GM13977 (cell line): ENCODE measurements around the gene CMIP.

ENCODE experiments used
- DNase-seq: peaks from one replicate; pipeline ENCODE4 v3.0.0; 2012; ENCODE audit warnings: low spot score
- in situ Hi-C: fragments of 300-500 bp; cut with MboI; formaldehyde crosslinking; loops from one replicate; pipeline ENCODE4 v1.12.0; 2022; ENCODE audit warnings: low sequenced_read_pairs, low pct_unique_long_range_greater_than_20kb, mixed read lengths, inconsistent platforms; ENCODE audit not compliant: unreplicated experiment
- TF ChIP-seq, protein P1 (sequence below): IDR thresholded peaks from 2 replicates; pipeline ENCODE4 v1.5.1; 2012; ENCODE audit warnings: mild to moderate bottlenecking, control low read depth; ENCODE audit not compliant: insufficient read depth; ENCODE audit errors: extremely low read depth, missing control alignments

Gene CMIP

DNA sequence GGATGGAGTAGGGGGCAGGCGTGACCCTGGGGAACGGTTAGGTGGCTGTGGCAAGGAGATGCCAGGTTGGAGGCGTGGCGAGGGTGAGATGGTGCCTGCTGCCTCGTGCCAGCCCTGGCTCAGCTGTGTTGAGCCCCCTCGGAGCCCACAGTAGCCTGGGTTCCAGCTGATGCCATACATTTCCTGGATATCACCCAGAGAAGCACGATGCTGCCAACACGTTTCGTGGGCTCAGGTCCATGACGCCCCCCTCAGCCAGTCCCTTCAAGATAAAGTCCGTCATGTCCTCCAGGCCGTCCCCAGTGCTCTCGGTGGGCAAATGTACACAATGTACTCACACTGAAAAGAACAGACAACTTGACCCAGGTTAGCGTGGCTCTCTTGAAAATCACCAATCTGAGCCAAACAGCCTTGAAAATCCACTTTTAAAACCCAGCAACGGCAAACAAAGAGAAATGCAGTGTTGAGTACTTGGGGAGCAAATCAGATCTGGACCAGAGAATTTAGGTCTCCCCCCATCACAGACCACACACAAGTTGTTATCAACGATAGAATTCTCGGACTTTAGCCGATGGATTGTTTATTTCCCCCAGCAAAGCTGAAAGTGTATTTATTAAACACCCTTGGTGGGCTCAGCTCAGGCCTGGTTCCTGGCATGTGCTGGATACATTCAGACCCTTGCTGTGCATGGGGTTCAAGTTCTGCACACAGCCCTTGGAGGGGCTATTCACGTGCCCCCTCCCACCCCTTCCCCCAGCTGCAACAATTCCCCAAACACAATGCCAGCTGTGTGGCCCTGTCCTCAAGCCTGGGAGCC, 231.7 kb downstream of the CMIP start:
- in situ Hi-C loops: no loop called here

DNA sequence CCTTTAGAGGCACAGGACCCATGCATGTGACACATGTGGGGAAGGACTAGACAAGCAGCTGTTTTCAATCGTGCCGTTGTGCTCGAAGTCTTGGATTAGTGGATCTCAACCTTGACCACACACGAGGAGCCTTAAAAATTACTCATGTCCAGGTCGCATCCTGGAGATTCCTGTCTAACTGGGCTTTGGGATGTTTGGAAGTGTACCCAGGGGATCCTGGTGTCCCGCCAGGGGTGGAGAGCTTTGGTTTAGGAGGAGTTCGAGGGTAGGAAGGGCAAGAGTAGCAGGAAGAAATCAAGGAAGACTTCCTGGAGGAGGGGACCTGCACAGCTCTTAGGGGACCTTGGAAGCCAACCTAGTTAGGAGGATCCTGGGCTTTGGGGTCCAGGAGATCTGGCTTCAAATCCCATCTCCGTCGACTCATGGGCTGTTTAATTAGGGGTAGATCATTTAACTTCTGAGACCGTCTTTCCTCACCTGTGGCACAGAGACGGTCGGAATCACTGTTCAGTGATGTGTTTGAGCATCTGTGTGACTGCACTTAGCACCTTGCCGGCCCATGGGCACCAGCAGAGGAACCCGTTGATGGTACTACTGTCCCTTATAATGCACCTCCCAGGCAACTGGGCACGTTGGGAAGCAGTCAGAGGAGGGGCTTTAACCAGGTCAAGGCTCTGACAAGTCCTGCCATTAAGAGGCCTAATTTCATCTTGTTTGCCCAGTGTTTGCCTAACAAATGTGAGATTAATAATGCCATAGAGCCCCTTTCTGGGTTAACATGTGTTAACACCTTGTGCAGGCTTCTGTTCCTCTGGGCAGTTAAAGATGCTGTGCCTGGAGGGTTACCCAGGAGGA, 232.5 kb downstream of the CMIP start:
- no peak for DNase-seq
- in situ Hi-C loops: no loop called here
- TF ChIP-seq, protein P1, sequence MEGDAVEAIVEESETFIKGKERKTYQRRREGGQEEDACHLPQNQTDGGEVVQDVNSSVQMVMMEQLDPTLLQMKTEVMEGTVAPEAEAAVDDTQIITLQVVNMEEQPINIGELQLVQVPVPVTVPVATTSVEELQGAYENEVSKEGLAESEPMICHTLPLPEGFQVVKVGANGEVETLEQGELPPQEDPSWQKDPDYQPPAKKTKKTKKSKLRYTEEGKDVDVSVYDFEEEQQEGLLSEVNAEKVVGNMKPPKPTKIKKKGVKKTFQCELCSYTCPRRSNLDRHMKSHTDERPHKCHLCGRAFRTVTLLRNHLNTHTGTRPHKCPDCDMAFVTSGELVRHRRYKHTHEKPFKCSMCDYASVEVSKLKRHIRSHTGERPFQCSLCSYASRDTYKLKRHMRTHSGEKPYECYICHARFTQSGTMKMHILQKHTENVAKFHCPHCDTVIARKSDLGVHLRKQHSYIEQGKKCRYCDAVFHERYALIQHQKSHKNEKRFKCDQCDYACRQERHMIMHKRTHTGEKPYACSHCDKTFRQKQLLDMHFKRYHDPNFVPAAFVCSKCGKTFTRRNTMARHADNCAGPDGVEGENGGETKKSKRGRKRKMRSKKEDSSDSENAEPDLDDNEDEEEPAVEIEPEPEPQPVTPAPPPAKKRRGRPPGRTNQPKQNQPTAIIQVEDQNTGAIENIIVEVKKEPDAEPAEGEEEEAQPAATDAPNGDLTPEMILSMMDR: no peak

More for the DNA sequence above, 231.7 kb downstream of the CMIP start:
- TF ChIP-seq, protein P1: no peak
- no peak for DNase-seq

DNA sequence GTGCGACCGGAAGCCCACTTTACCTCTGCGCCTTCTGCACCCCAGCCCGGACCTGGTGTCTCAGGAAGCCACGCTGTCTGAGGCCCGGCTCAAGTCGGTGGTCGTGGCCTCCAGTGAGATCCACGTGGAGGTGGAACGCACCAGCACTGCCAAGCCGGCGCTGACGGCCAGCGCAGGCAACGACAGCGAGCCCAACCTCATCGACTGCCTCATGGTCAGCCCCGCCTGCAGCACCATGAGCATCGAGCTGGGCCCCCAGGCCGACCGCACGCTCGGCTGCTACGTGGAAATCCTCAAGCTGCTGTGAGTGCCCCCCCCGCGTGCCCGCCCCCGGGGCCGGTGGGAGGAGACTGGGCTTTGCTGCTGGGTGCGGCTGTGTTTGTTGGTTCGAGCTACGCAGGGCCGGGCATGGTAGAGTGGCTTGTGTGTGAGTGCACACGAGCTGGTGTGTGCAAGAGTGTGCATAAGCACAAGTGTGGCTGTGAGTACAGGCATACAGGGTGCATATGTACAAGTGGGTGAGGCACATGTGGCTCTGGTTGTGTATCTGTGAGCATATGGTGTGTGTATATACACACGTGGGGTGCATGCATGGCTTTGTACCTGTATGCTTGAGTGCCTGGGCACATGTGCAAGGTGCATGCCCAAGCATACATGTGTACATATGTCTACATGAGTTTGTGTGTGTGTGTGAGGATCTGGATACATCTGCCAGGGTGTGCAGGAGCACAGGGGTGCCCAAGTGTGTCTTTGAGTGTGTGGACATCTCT, 233.9 kb downstream of the CMIP start:
- DNase-seq: no peak
- in situ Hi-C loops: no loop called here
- TF ChIP-seq, protein P1: no peak

DNA sequence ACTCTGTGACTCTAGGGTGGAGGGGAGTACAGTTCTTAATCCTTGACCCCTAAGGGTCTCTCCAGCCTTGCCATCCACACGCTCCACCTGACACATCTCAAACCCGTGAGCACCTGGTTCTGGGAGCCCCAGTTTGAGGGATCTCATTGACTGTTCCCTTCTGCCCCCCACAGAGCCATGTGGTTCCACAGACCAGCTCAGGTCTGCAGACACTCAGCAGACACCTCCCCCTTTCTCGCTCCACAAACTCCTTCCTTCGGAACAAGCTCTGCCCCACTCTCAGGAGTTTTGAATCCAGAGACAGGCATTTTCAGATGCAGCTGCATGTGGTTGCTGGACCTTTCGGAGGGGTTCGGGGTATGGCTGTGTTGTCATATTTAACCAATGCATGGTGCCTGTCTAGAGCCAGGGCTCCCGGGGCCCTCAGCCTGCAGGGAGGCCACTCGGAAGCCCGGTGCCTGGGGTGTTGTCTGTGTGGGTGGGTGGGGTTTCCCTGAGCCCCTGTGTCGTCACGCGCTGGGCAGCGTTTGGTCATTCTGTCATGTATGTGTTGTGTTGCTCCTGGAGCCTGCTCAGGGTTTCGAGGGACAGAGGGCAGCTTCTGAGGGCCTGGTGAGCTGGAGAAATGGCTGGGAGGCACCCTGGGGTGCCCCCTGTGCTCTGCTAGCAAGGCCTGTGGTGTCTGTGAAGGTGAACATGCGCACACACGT, 235.3 kb downstream of the CMIP start:
- DNase-seq: no peak
- TF ChIP-seq, protein P1: no peak
- in situ Hi-C loops: no loop called here

DNA sequence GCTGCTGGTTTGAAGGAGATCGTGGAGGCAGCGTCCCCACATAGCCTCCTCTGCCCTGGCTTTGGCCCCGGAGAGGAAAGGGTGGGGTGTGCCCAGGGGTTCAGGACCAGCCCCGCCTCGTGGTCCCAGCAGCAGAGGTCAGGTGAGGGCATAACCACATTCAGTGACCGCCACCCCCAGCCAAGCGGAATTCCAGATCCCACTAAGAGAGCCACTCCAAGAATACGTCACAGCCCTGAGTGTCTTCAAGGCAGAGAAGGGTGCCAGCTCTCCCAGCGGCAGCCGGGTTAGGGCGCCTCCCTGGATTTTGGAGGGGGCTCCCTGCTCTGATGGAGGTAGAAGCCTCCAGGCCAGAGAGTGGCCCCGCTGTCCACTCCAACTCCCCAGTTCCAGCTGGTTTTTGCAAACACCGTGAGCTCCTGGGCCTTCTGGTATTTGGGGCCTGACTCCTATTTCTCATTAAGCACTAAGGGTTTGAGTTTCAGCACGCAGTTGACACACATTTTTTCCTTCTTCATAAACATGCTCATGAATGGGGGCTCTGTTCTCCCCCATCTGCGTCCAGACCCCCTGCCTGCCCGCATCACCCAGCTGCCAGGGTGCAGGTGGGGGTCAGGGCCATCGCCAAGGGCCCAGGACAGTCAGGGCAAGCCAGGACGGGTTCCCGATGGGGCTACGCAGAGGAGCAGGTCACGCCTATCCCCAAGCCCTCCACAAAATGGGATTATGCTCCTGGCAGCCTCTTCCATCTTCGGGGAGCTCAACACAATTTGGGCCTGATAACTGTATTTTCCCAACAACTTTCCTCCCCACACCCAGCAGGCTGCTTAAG, 236.1 kb downstream of the CMIP start:
- in situ Hi-C loops: no loop called here
- TF ChIP-seq, protein P1: no peak
- DNase-seq: no peak
